CMK (cell line): Measurements from ENCODE around the gene FTCDNL1.

Source experiments
- DNase-seq: peaks from one replicate; pipeline ENCODE4 v3.0.0-alpha.2; 2010; ENCODE audit warnings: low read depth

Gene FTCDNL1

GRCh38 chr2:199742884-199743283, 108.1 kb downstream of the FTCDNL1 start:
- DNase-seq, result no peak

GRCh38 chr2:199740111-199740428, 110.9 kb downstream of the FTCDNL1 start:
- DNase-seq, result no peak

- DNase-seq, result peak; percentile 9
Observed at GRCh38 chr2:199739413-199740110, 111.4 kb downstream of the FTCDNL1 start.

GRCh38 chr2:199738727-199739412, 112.1 kb downstream of the FTCDNL1 start:
- no peak for DNase-seq

GRCh38 chr2:199734651-199735050, 116.3 kb downstream of the FTCDNL1 start:
- no peak for DNase-seq

GRCh38 chr2:199734011-199734410, 117.0 kb downstream of the FTCDNL1 start:
- no peak for DNase-seq

GRCh38 chr2:199727801-199728200, 123.2 kb downstream of the FTCDNL1 start:
- DNase-seq, result no peak

- no peak for DNase-seq
Observed at GRCh38 chr2:199727306-199727705, 123.7 kb downstream of the FTCDNL1 start.

- no peak for DNase-seq
Observed at GRCh38 chr2:199718074-199718473, 132.9 kb downstream of the FTCDNL1 start.

GRCh38 chr2:199717587-199717907, 133.4 kb downstream of the FTCDNL1 start:
- no peak for DNase-seq

- no peak for DNase-seq
Observed at GRCh38 chr2:199716807-199717586, 134.0 kb downstream of the FTCDNL1 start.

GRCh38 chr2:199713746-199714145, 137.2 kb downstream of the FTCDNL1 start:
- no peak for DNase-seq

- no peak for DNase-seq
Observed at GRCh38 chr2:199710551-199710950, 140.4 kb downstream of the FTCDNL1 start.
